ENCODE data around the gene HELZ. TPM values are rescaled to one million over a fixed set of nuclear protein-coding genes. Genes with fewer than 3 reads are reported as not detected.

Gene HELZ
- total RNA-seq, 1 donor from 2014 or later = 14.8 TPM

DNA sequence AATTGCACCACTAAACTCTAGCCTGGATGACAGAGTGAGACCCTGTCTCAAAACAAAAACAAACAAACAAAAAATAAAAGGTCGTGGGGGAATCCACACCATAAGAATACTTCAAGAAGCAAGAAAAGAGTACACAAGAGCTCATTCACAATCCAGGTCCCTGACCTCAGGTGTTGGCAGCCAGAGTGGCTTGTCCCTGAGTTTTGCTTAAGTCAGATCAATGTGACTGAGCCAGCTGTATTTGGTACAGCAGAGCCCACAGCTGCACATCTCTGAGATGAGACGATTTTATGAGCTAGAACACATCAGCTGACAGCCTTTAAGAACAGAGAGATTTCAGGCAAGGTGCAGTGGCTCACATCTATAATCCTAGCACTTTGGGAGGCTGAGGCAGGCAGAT lies 178.3 kb downstream of the HELZ start:
- Histone ChIP-seq H3K4me3 (ENCODE audit: low read depth, low read length) (no peak overlapping the region), H3K27me3 (ENCODE audit: control insufficient read depth, insufficient read depth, low read length) (no peaks in the 10 kb centered on the region), H3K36me3 (ENCODE audit: control insufficient read depth, insufficient read depth, low read length) (no peaks in the 10 kb centered on the region)
- no peak for DNase-seq (ENCODE audit: low read depth)
- TF ChIP-seq, protein P1, sequence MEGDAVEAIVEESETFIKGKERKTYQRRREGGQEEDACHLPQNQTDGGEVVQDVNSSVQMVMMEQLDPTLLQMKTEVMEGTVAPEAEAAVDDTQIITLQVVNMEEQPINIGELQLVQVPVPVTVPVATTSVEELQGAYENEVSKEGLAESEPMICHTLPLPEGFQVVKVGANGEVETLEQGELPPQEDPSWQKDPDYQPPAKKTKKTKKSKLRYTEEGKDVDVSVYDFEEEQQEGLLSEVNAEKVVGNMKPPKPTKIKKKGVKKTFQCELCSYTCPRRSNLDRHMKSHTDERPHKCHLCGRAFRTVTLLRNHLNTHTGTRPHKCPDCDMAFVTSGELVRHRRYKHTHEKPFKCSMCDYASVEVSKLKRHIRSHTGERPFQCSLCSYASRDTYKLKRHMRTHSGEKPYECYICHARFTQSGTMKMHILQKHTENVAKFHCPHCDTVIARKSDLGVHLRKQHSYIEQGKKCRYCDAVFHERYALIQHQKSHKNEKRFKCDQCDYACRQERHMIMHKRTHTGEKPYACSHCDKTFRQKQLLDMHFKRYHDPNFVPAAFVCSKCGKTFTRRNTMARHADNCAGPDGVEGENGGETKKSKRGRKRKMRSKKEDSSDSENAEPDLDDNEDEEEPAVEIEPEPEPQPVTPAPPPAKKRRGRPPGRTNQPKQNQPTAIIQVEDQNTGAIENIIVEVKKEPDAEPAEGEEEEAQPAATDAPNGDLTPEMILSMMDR (IDR thresholded peaks at IDR 0.05; ENCODE audit: insufficient read depth, low read length, poor library complexity, severe bottlenecking) = no peak

DNA sequence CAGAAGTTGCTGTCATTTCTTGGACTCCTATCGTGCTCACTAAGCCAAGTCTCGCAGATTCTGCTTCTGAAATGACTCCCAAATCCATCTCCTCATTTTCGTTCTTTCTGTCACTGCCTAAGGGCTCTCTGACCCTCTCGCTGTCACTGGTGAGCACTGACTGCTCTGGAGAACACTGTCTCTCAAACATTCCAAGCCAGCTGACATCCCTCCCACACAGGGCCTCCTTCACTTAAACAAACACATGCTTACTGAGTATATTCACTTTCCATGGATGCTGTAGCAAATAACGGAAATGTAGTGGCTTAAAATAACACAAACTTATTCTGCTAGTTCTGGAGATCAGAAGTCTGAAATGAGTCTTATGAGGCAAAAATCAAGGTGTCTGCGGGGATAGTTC lies 181.9 kb downstream of the HELZ start:
- Histone ChIP-seq H3K36me3 (ENCODE audit: control insufficient read depth, insufficient read depth, low read length) (no peaks in the 10 kb centered on the region), H3K27me3 (ENCODE audit: control insufficient read depth, insufficient read depth, low read length) (no peaks in the 10 kb centered on the region), H3K4me3 (ENCODE audit: low read depth, low read length) (no peak overlapping the region)
- TF ChIP-seq, protein P1 (IDR thresholded peaks at IDR 0.05; ENCODE audit: insufficient read depth, low read length, poor library complexity, severe bottlenecking) = no peak
- no peak for DNase-seq (ENCODE audit: low read depth)

DNA sequence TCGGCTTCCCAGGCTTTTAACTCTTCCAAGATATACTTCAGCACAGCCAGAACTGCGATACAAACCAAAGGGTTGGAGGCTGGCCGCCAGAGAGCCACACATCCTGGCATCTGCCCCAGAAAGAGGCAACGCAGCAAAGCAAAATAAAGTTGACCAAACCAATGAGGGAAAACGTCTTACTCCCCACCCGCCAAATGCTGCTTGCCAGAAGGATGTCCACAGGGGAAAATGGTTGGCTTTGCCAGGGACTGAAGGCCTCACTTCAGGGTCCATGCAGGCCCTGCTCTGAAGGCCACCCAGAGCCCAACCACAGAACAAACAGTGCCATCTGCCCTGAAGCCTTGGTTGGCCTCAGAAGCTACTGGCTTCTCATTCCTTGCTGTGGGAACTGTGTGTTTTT lies 185.6 kb downstream of the HELZ start:
- H3K36me3 ChIP-seq (ENCODE audit: control insufficient read depth, insufficient read depth, low read length) = no peaks in the 10 kb centered on the region
- TF ChIP-seq, protein P1 (IDR thresholded peaks at IDR 0.05; ENCODE audit: insufficient read depth, low read length, poor library complexity, severe bottlenecking) = no peak
- no peak for DNase-seq (ENCODE audit: low read depth)

DNA sequence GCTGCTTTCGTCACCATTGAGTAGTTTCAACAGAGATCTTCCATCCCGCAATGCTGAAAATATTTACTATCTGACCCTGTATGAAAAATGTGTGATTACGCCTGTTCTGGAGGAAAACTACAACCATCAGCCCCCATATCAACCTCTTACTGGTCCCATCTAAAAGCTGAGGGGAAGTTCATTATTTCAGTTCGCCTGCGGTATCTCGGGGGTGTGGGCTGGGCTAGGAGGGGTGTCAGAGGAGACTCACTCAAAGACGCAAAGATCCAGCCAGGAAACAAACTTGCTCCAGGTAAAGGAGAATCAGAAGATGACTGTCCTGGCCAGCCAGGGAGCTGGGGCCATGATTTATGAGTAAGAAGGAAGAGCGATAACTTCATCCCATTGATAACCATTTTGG lies 187.0 kb downstream of the HELZ start:
- no peak for DNase-seq (ENCODE audit: low read depth)
- Histone ChIP-seq H3K4me3 (ENCODE audit: low read depth, low read length) (no peak overlapping the region), H3K27me3 (ENCODE audit: control insufficient read depth, insufficient read depth, low read length) (no peaks in the 10 kb centered on the region), H3K36me3 (ENCODE audit: control insufficient read depth, insufficient read depth, low read length) (no peaks in the 10 kb centered on the region)
- TF ChIP-seq, protein P1 (IDR thresholded peaks at IDR 0.05; ENCODE audit: insufficient read depth, low read length, poor library complexity, severe bottlenecking) = no peak

More for the DNA sequence above, 185.6 kb downstream of the HELZ start:
- Histone ChIP-seq H3K4me3 (ENCODE audit: low read depth, low read length) (no peak overlapping the region), H3K27me3 (ENCODE audit: control insufficient read depth, insufficient read depth, low read length) (no peaks in the 10 kb centered on the region)

DNA sequence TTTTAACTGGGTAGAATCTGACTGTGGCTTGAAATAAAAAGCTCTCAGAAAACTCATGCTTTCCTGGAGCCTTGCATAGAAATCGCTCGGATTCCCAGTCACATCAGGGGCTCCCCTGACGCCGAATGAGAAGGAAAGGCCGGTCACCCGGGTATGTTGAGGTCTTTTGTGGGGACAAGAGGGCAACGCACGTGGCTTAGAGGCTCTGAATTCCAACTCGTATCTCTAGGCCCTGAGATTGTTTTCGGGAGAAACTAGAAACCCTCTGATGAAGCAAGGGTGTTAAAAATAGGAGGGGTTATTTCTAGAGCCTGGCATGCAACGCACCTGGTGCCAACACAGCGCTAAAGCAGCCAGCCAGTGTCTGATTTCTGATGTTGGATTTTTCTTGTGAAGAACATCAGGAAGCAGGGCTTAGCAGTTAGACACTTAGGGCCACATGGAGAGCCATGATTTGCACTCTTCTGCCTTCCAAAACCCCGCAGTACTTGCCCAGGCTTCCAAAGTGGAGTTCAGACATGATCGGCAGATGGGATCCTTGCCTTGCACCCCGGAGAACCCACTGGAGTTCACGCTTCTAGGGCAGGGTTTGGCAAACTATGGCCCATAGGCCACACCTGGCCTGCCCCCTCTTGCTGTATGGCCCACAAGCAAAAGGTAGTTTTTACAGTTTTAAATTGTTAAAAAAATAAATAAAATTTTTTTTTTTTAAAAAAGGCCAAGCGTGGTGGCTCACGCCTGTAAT lies 188.1 kb downstream of the HELZ start:
- Histone ChIP-seq H3K27me3 (ENCODE audit: control insufficient read depth, insufficient read depth, low read length) (no peaks in the 10 kb centered on the region), H3K36me3 (ENCODE audit: control insufficient read depth, insufficient read depth, low read length) (no peaks in the 10 kb centered on the region), H3K4me3 (ENCODE audit: low read depth, low read length) (no peak overlapping the region)
- DNase-seq (ENCODE audit: low read depth) = no peak
- TF ChIP-seq, protein P1 (IDR thresholded peaks at IDR 0.05; ENCODE audit: insufficient read depth, low read length, poor library complexity, severe bottlenecking) = no peak
